Activated naive CD4-positive, alpha-beta T cell treated with anti-CD3 and anti-CD28 coated beads for 36 hours (primary cell): Measurements from ENCODE around the gene DNAJC19. TPM values are rescaled to one million over a fixed set of nuclear protein-coding genes. Genes with fewer than 3 reads are reported as not detected.
A peak's percentile ranks its signal among the peaks of the same experiment; 100 is the strongest.
"Not testable (repeated sequence)": the region's sequence is repeated elsewhere in the genome, so short reads cannot be mapped to it uniquely, and the experiment has no call there.

Source experiments
- CTCF ChIA-PET: fragments of 350-600 bp; sonication (Branson Sonifier 250); formaldehyde crosslinking; loops from one replicate; lab custom pipeline; 2021; ENCODE audit warnings: antibody characterized with exemption; lab: Charles Lee
- DNase-seq: peaks from one replicate; pipeline ENCODE4 v3.0.0-alpha.2; 2020
- H3K27ac Mint-ChIP-seq: one replicate; pipeline ENCODE4 v1.8.0; 2021; ENCODE audit warnings: mild to moderate bottlenecking, mixed read lengths
- H3K27me3 Mint-ChIP-seq: one replicate; pipeline ENCODE4 v1.8.0; 2021; ENCODE audit warnings: low read depth, mixed read lengths
- H3K36me3 Mint-ChIP-seq: one replicate; pipeline ENCODE4 v1.8.0; 2021; ENCODE audit warnings: low read depth, mixed read lengths
- H3K4me1 Mint-ChIP-seq: one replicate; pipeline ENCODE4 v1.8.0; 2021; ENCODE audit warnings: low read depth, mixed read lengths
- H3K4me3 Mint-ChIP-seq: one replicate; pipeline ENCODE4 v1.8.0; 2021; ENCODE audit warnings: mild to moderate bottlenecking, moderate library complexity, mixed read lengths
- H3K9me3 Mint-ChIP-seq: one replicate; pipeline ENCODE4 v1.8.0; 2021; ENCODE audit warnings: mixed read lengths
- intact Hi-C: fragments of 100-400 bp; cut with micrococcal nuclease; formaldehyde crosslinking; loops from one replicate; pipeline ENCODE4 v1.15.1; 2023
- total RNA-seq, 2 experiments: library from RNA; stranded (reverse); gene quantifications; one replicate each; pipeline ENCODE4 v1.2.3, GENCODE V29; 2021

The DNAJC19 gene
- total RNA-seq = 10 to 100 TPM; 72.2 to 73.8 TPM

- Mint-ChIP-seq H3K36me3 (peaks cover 17% of the 10 kb centered on the region), H3K4me1 (peaks cover 26% of the 10 kb centered on the region), H3K4me3 (peak within 1 kb of the TSS; percentile 85), H3K27me3 (no peaks in the 10 kb centered on the region), H3K9me3 (no peaks in the 10 kb centered on the region), H3K27ac (peak within 1 kb of the TSS; percentile 87)
- CTCF ChIA-PET = no interaction called here
- intact Hi-C loops = loop anchor here (1.0 to 10.0 kb wide), 4 partner anchors 31 to 1385 kb away; partner anchors contain the start of genes FXR1, MRPL47, NDUFB5 and TTC14
- peak; percentile 94 for DNase-seq
These were observed at the start of gene DNAJC19 for GRCh38 chr3:180989291-180990163. DNAJC19 (minus strand) TSS chr3:180989736; CDS start chr3:180989602, 134 bp downstream.

GRCh38 chr3:181030948-181031347 lies 41.4 kb upstream of the DNAJC19 start:
- no peak overlapping the region for H3K27ac Mint-ChIP-seq
- no peak for DNase-seq
- H3K27me3 Mint-ChIP-seq = no peaks in the 10 kb centered on the region
- H3K4me1 Mint-ChIP-seq = no peaks in the 10 kb centered on the region
- CTCF ChIA-PET = no interaction called here
- peaks cover 2% of the 10 kb centered on the region for H3K9me3 Mint-ChIP-seq
- H3K4me3 Mint-ChIP-seq = no peak overlapping the region
- intact Hi-C loops = no loop called here
- H3K36me3 Mint-ChIP-seq = peaks cover 2% of the 10 kb centered on the region

- Mint-ChIP-seq H3K36me3 (peaks cover 2% of the 10 kb centered on the region), H3K4me3 (no peak overlapping the region), H3K27ac (no peak overlapping the region), H3K27me3 (no peaks in the 10 kb centered on the region), H3K9me3 (peaks cover 4% of the 10 kb centered on the region), H3K4me1 (no peaks in the 10 kb centered on the region)
- intact Hi-C loops = no loop called here
- CTCF ChIA-PET = no interaction called here
- no peak for DNase-seq
These were observed 35.7 kb upstream of the DNAJC19 start for GRCh38 chr3:181025204-181025603.

- DNase-seq = no peak
- CTCF ChIA-PET = interaction anchor here (0.7 kb wide), 1 partner anchor 33 kb away, joined by 3 read pairs; no protein-coding TSS in a partner anchor
- Mint-ChIP-seq H3K36me3 (no peaks in the 10 kb centered on the region), H3K27ac (no peak overlapping the region), H3K9me3 (peaks cover 1% of the 10 kb centered on the region), H3K4me1 (no peaks in the 10 kb centered on the region), H3K4me3 (no peak overlapping the region), H3K27me3 (peaks cover 12% of the 10 kb centered on the region)
- intact Hi-C loops = no loop called here
These were observed 28.2 kb upstream of the DNAJC19 start for GRCh38 chr3:181017690-181018089.

- CTCF ChIA-PET = no interaction called here
- peaks cover 3% of the 10 kb centered on the region for H3K4me1 Mint-ChIP-seq
- intact Hi-C loops = no loop called here
- H3K4me3 Mint-ChIP-seq = no peak overlapping the region
- no peaks in the 10 kb centered on the region for H3K27me3 Mint-ChIP-seq
- H3K36me3 Mint-ChIP-seq = no peaks in the 10 kb centered on the region
- H3K9me3 Mint-ChIP-seq = peaks cover 4% of the 10 kb centered on the region
- DNase-seq = peak; percentile 12
- no peak overlapping the region for H3K27ac Mint-ChIP-seq
These were observed 19.7 kb upstream of the DNAJC19 start for GRCh38 chr3:181009225-181009624.

GRCh38 chr3:181008796-181009195 lies 19.3 kb upstream of the DNAJC19 start:
- Mint-ChIP-seq H3K4me3 (no peak overlapping the region), H3K27me3 (no peaks in the 10 kb centered on the region), H3K36me3 (no peaks in the 10 kb centered on the region), H3K9me3 (peaks cover 4% of the 10 kb centered on the region), H3K4me1 (peaks cover 3% of the 10 kb centered on the region), H3K27ac (no peak overlapping the region)
- CTCF ChIA-PET = no interaction called here
- intact Hi-C loops = no loop called here
- no peak for DNase-seq

GRCh38 chr3:181007262-181007661 lies 17.7 kb upstream of the DNAJC19 start:
- intact Hi-C loops = no loop called here
- CTCF ChIA-PET = no interaction called here
- H3K9me3 Mint-ChIP-seq = peaks cover 15% of the 10 kb centered on the region
- DNase-seq = no peak
- peaks cover 4% of the 10 kb centered on the region for H3K36me3 Mint-ChIP-seq
- H3K4me3 Mint-ChIP-seq = no peak overlapping the region
- H3K27me3 Mint-ChIP-seq = no peaks in the 10 kb centered on the region
- H3K27ac Mint-ChIP-seq = no peak overlapping the region
- H3K4me1 Mint-ChIP-seq = peaks cover 3% of the 10 kb centered on the region

- Mint-ChIP-seq H3K36me3 (peaks cover 7% of the 10 kb centered on the region), H3K4me3 (no peak overlapping the region), H3K4me1 (peaks cover 3% of the 10 kb centered on the region), H3K27me3 (peaks cover 2% of the 10 kb centered on the region), H3K27ac (no peak overlapping the region), H3K9me3 (peaks cover 18% of the 10 kb centered on the region)
- CTCF ChIA-PET = no interaction called here
- no peak for DNase-seq
- intact Hi-C loops = no loop called here
These were observed 17.0 kb upstream of the DNAJC19 start for GRCh38 chr3:181006541-181006940.

- intact Hi-C loops, DNase-seq, H3K27me3 Mint-ChIP-seq, CTCF ChIA-PET, H3K27ac Mint-ChIP-seq, H3K4me1 Mint-ChIP-seq, H3K4me3 Mint-ChIP-seq: not testable (repeated sequence)
- Mint-ChIP-seq H3K36me3 (peaks cover 14% of the 10 kb centered on the region), H3K9me3 (peaks cover 31% of the 10 kb centered on the region)
These were observed 13.9 kb upstream of the DNAJC19 start for GRCh38 chr3:181003469-181003868.

GRCh38 chr3:181002331-181002730 lies 12.8 kb upstream of the DNAJC19 start:
- CTCF ChIA-PET, H3K4me3 Mint-ChIP-seq, intact Hi-C loops, H3K27ac Mint-ChIP-seq, H3K27me3 Mint-ChIP-seq, H3K4me1 Mint-ChIP-seq, DNase-seq: not testable (repeated sequence)
- Mint-ChIP-seq H3K9me3 (peaks cover 31% of the 10 kb centered on the region), H3K36me3 (peaks cover 16% of the 10 kb centered on the region)

- no peak overlapping the region for H3K4me3 Mint-ChIP-seq
- CTCF ChIA-PET = no interaction called here
- intact Hi-C loops = no loop called here
- H3K27me3 Mint-ChIP-seq = peaks cover 2% of the 10 kb centered on the region
- H3K27ac Mint-ChIP-seq = no peak overlapping the region
- peaks cover 9% of the 10 kb centered on the region for H3K36me3 Mint-ChIP-seq
- peaks cover 13% of the 10 kb centered on the region for H3K9me3 Mint-ChIP-seq
- DNase-seq = no peak
- H3K4me1 Mint-ChIP-seq = no peaks in the 10 kb centered on the region
These were observed 6.9 kb upstream of the DNAJC19 start for GRCh38 chr3:180996415-180996932.

GRCh38 chr3:180990505-180990904 lies 969 bp upstream of the DNAJC19 start:
- Mint-ChIP-seq H3K9me3 (no peaks in the 10 kb centered on the region), H3K36me3 (peaks cover 13% of the 10 kb centered on the region), H3K4me1 (peaks cover 24% of the 10 kb centered on the region), H3K4me3 (peak overlapping the region; percentile 85), H3K27me3 (no peaks in the 10 kb centered on the region), H3K27ac (no peak overlapping the region)
- CTCF ChIA-PET = no interaction called here
- intact Hi-C loops = no loop called here
- no peak for DNase-seq

GRCh38 chr3:180987344-180987743 lies 2.2 kb downstream of the DNAJC19 start:
- H3K27ac Mint-ChIP-seq = no peak overlapping the region
- no peak for DNase-seq
- no peak overlapping the region for H3K4me3 Mint-ChIP-seq
- peaks cover 21% of the 10 kb centered on the region for H3K36me3 Mint-ChIP-seq
- intact Hi-C loops = loop anchor here (5.0 to 10.0 kb wide), 2 partner anchors 385 to 1383 kb away; partner anchors contain the start of genes MRPL47, NDUFB5 and TTC14
- CTCF ChIA-PET = no interaction called here
- H3K9me3 Mint-ChIP-seq = no peaks in the 10 kb centered on the region
- H3K4me1 Mint-ChIP-seq = peaks cover 26% of the 10 kb centered on the region
- H3K27me3 Mint-ChIP-seq = no peaks in the 10 kb centered on the region
